Measurements from ENCODE around the gene SLX4IP.
"Not testable (repeated sequence)": the region's sequence is repeated elsewhere in the genome, so short reads cannot be mapped to it uniquely, and the experiment has no call there.

SLX4IP gene

GRCh38 chr20:10613426-10613825 is 178.3 kb downstream of the SLX4IP start:
- not testable (repeated sequence) for FAIRE-seq

- FAIRE-seq = no peak
Measured at GRCh38 chr20:10613911-10614310, 178.8 kb downstream of the SLX4IP start.

- FAIRE-seq = no peak
Measured at GRCh38 chr20:10616212-10616611, 181.1 kb downstream of the SLX4IP start.

GRCh38 chr20:10617549-10618133 is 182.5 kb downstream of the SLX4IP start:
- not testable (repeated sequence) for FAIRE-seq

- FAIRE-seq = no peak
Measured at GRCh38 chr20:10618611-10619245, 183.6 kb downstream of the SLX4IP start.

GRCh38 chr20:10619427-10619826 is 184.3 kb downstream of the SLX4IP start:
- no peak for FAIRE-seq

GRCh38 chr20:10621149-10621548 is 186.0 kb downstream of the SLX4IP start:
- no peak for FAIRE-seq

GRCh38 chr20:10622657-10623418 is 187.7 kb downstream of the SLX4IP start:
- no peak for FAIRE-seq

GRCh38 chr20:10625641-10626040 is 190.5 kb downstream of the SLX4IP start:
- no peak for FAIRE-seq

GRCh38 chr20:10626896-10627295 is 191.8 kb downstream of the SLX4IP start:
- FAIRE-seq = no peak

- FAIRE-seq = no peak
Measured at GRCh38 chr20:10629946-10630650, 195.0 kb downstream of the SLX4IP start.

- no peak for FAIRE-seq
Measured at GRCh38 chr20:10631126-10631525, 196.0 kb downstream of the SLX4IP start.

GRCh38 chr20:10632721-10633509 is 197.8 kb downstream of the SLX4IP start:
- FAIRE-seq = no peak

- no peak for FAIRE-seq
Measured at GRCh38 chr20:10633718-10634117, 198.6 kb downstream of the SLX4IP start.

- no peak for FAIRE-seq
Measured at GRCh38 chr20:10634211-10634610, 199.1 kb downstream of the SLX4IP start.

- FAIRE-seq = no peak
Measured at GRCh38 chr20:10634683-10635411, 199.7 kb downstream of the SLX4IP start.

GRCh38 chr20:10635476-10636208 is 200.5 kb downstream of the SLX4IP start:
- FAIRE-seq = no peak

- FAIRE-seq = no peak
Measured at GRCh38 chr20:10636326-10636818, 201.3 kb downstream of the SLX4IP start.

GRCh38 chr20:10637031-10637559 is 202.0 kb downstream of the SLX4IP start:
- FAIRE-seq = no peak

GRCh38 chr20:10637563-10637962 is 202.5 kb downstream of the SLX4IP start:
- FAIRE-seq = no peak

All from G401.6 (cell line).